HEK293 (cell line): ENCODE results near the gene NOP10.
A peak's percentile ranks its signal among the peaks of the same experiment; 100 is the strongest.

Experiments
- BCL11B ChIP-seq: fragments of 450-650 bp; formaldehyde crosslinking; IDR thresholded peaks from 2 replicates; pipeline ENCODE4 v1.5.1; 2016; ENCODE audit warnings: low read depth, missing biosample characterization, missing genetic modification characterization
- GLI2 ChIP-seq: fragments of 450-650 bp; formaldehyde crosslinking; IDR thresholded peaks from 2 replicates; pipeline ENCODE4; 2017; ENCODE audit warnings: missing biosample characterization, missing genetic modification characterization, low read depth, borderline replicate concordance
- GLIS2 ChIP-seq: fragments of 450-650 bp; formaldehyde crosslinking; IDR thresholded peaks from 2 replicates; pipeline ENCODE4 v1.5.1; 2016; ENCODE audit warnings: missing biosample characterization, missing genetic modification characterization
- KLF16 ChIP-seq: fragments of 450-650 bp; formaldehyde crosslinking; IDR thresholded peaks from 2 replicates; pipeline ENCODE4 v1.5.1; 2017; ENCODE audit warnings: missing biosample characterization, missing genetic modification characterization
- SETDB1 ChIP-seq: IDR thresholded peaks from one replicate; pipeline ENCODE4 v1.6.1; 2017; ENCODE audit warnings: mild to moderate bottlenecking, low read length, moderate library complexity, mixed read lengths; ENCODE audit not compliant: insufficient read length
- SP2 ChIP-seq: fragments of 450-650 bp; formaldehyde crosslinking; IDR thresholded peaks from 2 replicates; pipeline ENCODE4 v1.5.1; 2016; ENCODE audit warnings: missing biosample characterization, missing genetic modification characterization
- ZBTB49 ChIP-seq: fragments of 450-650 bp; formaldehyde crosslinking; IDR thresholded peaks from 2 replicates; pipeline ENCODE4 v1.5.1; 2016; ENCODE audit warnings: missing biosample characterization, missing genetic modification characterization, low read depth
- ZFP69B ChIP-seq: fragments of 450-650 bp; formaldehyde crosslinking; IDR thresholded peaks from 2 replicates; pipeline ENCODE4 v1.5.1; 2016; ENCODE audit warnings: missing biosample characterization, missing genetic modification characterization
- ZIC2 ChIP-seq: fragments of 450-650 bp; formaldehyde crosslinking; IDR thresholded peaks from 2 replicates; pipeline ENCODE4 v1.5.1; 2016; ENCODE audit warnings: missing biosample characterization, missing genetic modification characterization
- ZNF132 ChIP-seq: fragments of 450-650 bp; formaldehyde crosslinking; IDR thresholded peaks from 2 replicates; pipeline ENCODE4 v1.5.1; 2017; ENCODE audit warnings: missing biosample characterization, missing genetic modification characterization, borderline replicate concordance
- ZNF157 ChIP-seq: fragments of 450-650 bp; formaldehyde crosslinking; IDR thresholded peaks from 2 replicates; pipeline ENCODE4 v1.5.1; 2016; ENCODE audit warnings: missing biosample characterization, missing genetic modification characterization
- ZNF175 ChIP-seq: fragments of 450-650 bp; formaldehyde crosslinking; IDR thresholded peaks from 2 replicates; pipeline ENCODE4 v1.5.1; 2016; ENCODE audit warnings: missing biosample characterization, missing genetic modification characterization
- ZNF223 ChIP-seq: fragments of 450-650 bp; formaldehyde crosslinking; IDR thresholded peaks from 2 replicates; pipeline ENCODE4 v1.5.1; 2016; ENCODE audit warnings: missing biosample characterization, missing genetic modification characterization
- ZNF248 ChIP-seq: fragments of 450-650 bp; formaldehyde crosslinking; IDR thresholded peaks from 2 replicates; pipeline ENCODE4 v1.5.1; 2017; ENCODE audit warnings: missing biosample characterization, missing genetic modification characterization
- ZNF26 ChIP-seq: fragments of 450-650 bp; formaldehyde crosslinking; IDR thresholded peaks from 2 replicates; pipeline ENCODE4 v1.5.1; 2016; ENCODE audit warnings: missing biosample characterization, missing genetic modification characterization
- ZNF266 ChIP-seq: fragments of 450-650 bp; formaldehyde crosslinking; IDR thresholded peaks from 2 replicates; pipeline ENCODE4 v1.5.1; 2016; ENCODE audit warnings: missing biosample characterization, missing genetic modification characterization, low read depth
- ZNF324 ChIP-seq: fragments of 450-650 bp; formaldehyde crosslinking; IDR thresholded peaks from 2 replicates; pipeline ENCODE4 v1.5.1; 2016; ENCODE audit warnings: missing biosample characterization, missing genetic modification characterization
- ZNF423 ChIP-seq: fragments of 450-650 bp; formaldehyde crosslinking; IDR thresholded peaks from 2 replicates; pipeline ENCODE4 v1.5.1; 2016; ENCODE audit warnings: missing biosample characterization, missing genetic modification characterization
- ZNF629 ChIP-seq: fragments of 450-650 bp; formaldehyde crosslinking; IDR thresholded peaks from 2 replicates; pipeline ENCODE4 v1.5.1; 2017; ENCODE audit warnings: missing biosample characterization, missing genetic modification characterization
- ZNF776 ChIP-seq: fragments of 450-650 bp; formaldehyde crosslinking; IDR thresholded peaks from 2 replicates; pipeline ENCODE4 v1.5.0; 2017; ENCODE audit warnings: missing biosample characterization, missing genetic modification characterization, borderline replicate concordance
- ZNF777 ChIP-seq: fragments of 450-650 bp; formaldehyde crosslinking; IDR thresholded peaks from 2 replicates; pipeline ENCODE4 v1.5.1; 2017; ENCODE audit warnings: missing biosample characterization, missing genetic modification characterization, borderline replicate concordance
- ZNF791 ChIP-seq: fragments of 450-650 bp; formaldehyde crosslinking; IDR thresholded peaks from 2 replicates; pipeline ENCODE4 v1.5.1; 2016; ENCODE audit warnings: missing biosample characterization, missing genetic modification characterization
- ZNF843 ChIP-seq: fragments of 450-650 bp; formaldehyde crosslinking; IDR thresholded peaks from 2 replicates; pipeline ENCODE4 v1.5.1; 2016; ENCODE audit warnings: missing biosample characterization, missing genetic modification characterization
- ZSCAN23 ChIP-seq: fragments of 450-650 bp; formaldehyde crosslinking; IDR thresholded peaks from 2 replicates; pipeline ENCODE4 v1.5.1; 2016; ENCODE audit warnings: missing biosample characterization, missing genetic modification characterization
- TF ChIP-seq, protein P1 (sequence below): fragments of 450-650 bp; formaldehyde crosslinking; conservative IDR thresholded peaks from 2 replicates; pipeline ENCODE4 v1.5.1; 2016; ENCODE audit warnings: low read depth, missing biosample characterization, missing genetic modification characterization
- TF ChIP-seq, protein P2 (sequence below): fragments of 450-650 bp; formaldehyde crosslinking; IDR thresholded peaks from 2 replicates; pipeline ENCODE4 v1.5.1; 2017; ENCODE audit warnings: missing biosample characterization, missing genetic modification characterization
- TF ChIP-seq, protein P3 (sequence below): fragments of 450-650 bp; formaldehyde crosslinking; IDR thresholded peaks from 2 replicates; pipeline ENCODE4 v1.5.1; 2016; ENCODE audit warnings: missing biosample characterization, missing genetic modification characterization

NOP10 gene

GRCh38 chr15:34367101-34368081, 24.5 kb upstream of the NOP10 start, which contains the start of gene LPCAT4 (continued):
- TF ChIP-seq ZBTB49 (tag by site-specific recombination) (no peak), ZNF132 (tag by site-specific recombination) (no peak), ZNF791 (tag by site-specific recombination) (no peak), ZNF629 (peak; percentile 42; the same call in 1 of the 2 replicates), ZNF175 (tag by site-specific recombination) (no peak), ZSCAN23 (tag by site-specific recombination) (no peak), ZNF777 (tag by site-specific recombination) (no peak), ZNF248 (no peak), ZFP69B (tag by site-specific recombination) (no peak; the same call in none of the 2 replicates), ZNF324 (tag by site-specific recombination) (peak; percentile 32; the same call in 1 of the 2 replicates), ZNF843 (tag by site-specific recombination) (no peak), ZIC2 (tag by site-specific recombination) (no peak), SETDB1 (no peak), ZNF157 (tag by site-specific recombination) (no peak), SP2 (tag by site-specific recombination) (peak; percentile 79), ZNF266 (tag by site-specific recombination) (no peak), GLIS2 (0 out of 2 replicates have a peak, but pooled peaks have one; percentile 22), BCL11B (tag by site-specific recombination) (no peak), KLF16 (no peak), ZNF26 (no peak), ZNF776 (tag by site-specific recombination) (no peak), GLI2 (no peak), ZNF223 (tag by site-specific recombination) (0 out of 2 replicates have a peak, but pooled peaks have one; percentile 15), ZNF423 (tag by site-specific recombination) (no peak)
- TF ChIP-seq, protein P1, sequence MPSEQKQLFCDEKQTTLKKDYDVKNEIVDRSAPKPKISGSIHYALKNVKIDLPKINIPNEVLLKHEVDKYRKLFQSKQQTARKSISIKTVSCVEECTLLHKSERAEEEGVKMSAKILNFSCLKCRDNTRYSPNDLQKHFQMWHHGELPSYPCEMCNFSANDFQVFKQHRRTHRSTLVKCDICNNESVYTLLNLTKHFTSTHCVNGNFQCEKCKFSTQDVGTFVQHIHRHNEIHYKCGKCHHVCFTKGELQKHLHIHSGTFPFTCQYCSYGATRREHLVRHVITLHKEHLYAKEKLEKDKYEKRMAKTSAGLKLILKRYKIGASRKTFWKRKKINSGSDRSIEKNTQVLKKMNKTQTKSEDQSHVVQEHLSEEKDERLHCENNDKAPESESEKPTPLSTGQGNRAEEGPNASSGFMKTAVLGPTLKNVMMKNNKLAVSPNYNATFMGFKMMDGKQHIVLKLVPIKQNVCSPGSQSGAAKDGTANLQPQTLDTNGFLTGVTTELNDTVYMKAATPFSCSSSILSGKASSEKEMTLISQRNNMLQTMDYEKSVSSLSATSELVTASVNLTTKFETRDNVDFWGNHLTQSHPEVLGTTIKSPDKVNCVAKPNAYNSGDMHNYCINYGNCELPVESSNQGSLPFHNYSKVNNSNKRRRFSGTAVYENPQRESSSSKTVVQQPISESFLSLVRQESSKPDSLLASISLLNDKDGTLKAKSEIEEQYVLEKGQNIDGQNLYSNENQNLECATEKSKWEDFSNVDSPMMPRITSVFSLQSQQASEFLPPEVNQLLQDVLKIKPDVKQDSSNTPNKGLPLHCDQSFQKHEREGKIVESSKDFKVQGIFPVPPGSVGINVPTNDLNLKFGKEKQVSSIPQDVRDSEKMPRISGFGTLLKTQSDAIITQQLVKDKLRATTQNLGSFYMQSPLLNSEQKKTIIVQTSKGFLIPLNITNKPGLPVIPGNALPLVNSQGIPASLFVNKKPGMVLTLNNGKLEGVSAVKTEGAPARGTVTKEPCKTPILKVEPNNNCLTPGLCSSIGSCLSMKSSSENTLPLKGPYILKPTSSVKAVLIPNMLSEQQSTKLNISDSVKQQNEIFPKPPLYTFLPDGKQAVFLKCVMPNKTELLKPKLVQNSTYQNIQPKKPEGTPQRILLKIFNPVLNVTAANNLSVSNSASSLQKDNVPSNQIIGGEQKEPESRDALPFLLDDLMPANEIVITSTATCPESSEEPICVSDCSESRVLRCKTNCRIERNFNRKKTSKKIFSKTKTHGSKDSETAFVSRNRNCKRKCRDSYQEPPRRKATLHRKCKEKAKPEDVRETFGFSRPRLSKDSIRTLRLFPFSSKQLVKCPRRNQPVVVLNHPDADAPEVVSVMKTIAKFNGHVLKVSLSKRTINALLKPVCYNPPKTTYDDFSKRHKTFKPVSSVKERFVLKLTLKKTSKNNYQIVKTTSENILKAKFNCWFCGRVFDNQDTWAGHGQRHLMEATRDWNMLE (tag by site-specific recombination): no peak
- TF ChIP-seq, protein P2, sequence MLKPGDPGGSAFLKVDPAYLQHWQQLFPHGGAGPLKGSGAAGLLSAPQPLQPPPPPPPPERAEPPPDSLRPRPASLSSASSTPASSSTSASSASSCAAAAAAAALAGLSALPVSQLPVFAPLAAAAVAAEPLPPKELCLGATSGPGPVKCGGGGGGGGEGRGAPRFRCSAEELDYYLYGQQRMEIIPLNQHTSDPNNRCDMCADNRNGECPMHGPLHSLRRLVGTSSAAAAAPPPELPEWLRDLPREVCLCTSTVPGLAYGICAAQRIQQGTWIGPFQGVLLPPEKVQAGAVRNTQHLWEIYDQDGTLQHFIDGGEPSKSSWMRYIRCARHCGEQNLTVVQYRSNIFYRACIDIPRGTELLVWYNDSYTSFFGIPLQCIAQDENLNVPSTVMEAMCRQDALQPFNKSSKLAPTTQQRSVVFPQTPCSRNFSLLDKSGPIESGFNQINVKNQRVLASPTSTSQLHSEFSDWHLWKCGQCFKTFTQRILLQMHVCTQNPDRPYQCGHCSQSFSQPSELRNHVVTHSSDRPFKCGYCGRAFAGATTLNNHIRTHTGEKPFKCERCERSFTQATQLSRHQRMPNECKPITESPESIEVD: no peak
- TF ChIP-seq, protein P3, sequence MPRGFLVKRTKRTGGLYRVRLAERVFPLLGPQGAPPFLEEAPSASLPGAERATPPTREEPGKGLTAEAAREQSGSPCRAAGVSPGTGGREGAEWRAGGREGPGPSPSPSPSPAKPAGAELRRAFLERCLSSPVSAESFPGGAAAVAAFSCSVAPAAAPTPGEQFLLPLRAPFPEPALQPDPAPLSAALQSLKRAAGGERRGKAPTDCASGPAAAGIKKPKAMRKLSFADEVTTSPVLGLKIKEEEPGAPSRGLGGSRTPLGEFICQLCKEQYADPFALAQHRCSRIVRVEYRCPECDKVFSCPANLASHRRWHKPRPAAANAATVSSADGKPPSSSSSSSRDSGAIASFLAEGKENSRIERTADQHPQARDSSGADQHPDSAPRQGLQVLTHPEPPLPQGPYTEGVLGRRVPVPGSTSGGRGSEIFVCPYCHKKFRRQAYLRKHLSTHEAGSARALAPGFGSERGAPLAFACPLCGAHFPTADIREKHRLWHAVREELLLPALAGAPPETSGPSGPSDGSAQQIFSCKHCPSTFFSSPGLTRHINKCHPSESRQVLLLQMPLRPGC: 0 out of 2 replicates have a peak, but pooled peaks have one; percentile 47
